ENCODE results near the gene VEZF1. TPM values are rescaled to one million over a fixed set of nuclear protein-coding genes. Genes with fewer than 3 reads are reported as not detected.

Gene VEZF1
- total RNA-seq, 4 donors from 2014 or later, result 45.1 to 50.6 (median 47.6) TPM

- no peak for DNase-seq (ENCODE audit: low spot score)
- no peak for TF ChIP-seq CTCF (IDR thresholded peaks at IDR 0.05)
- no peak for ATAC-seq (ENCODE audit: low FRiP score)
Measured at GRCh38 chr17:57926723-57927047, 61.4 kb downstream of the VEZF1 start.

- TF ChIP-seq CTCF (IDR thresholded peaks at IDR 0.05), result no peak
- no peak for ATAC-seq (ENCODE audit: low FRiP score)
- DNase-seq (ENCODE audit: low spot score), result no peak
Measured at GRCh38 chr17:57925361-57925990, 62.6 kb downstream of the VEZF1 start.

GRCh38 chr17:57924677-57925076 is 63.4 kb downstream of the VEZF1 start:
- ATAC-seq (ENCODE audit: low FRiP score), result no peak
- DNase-seq (ENCODE audit: low spot score), result no peak
- TF ChIP-seq CTCF (IDR thresholded peaks at IDR 0.05), result no peak

Small RNA genes within 50 kb of the gene (small RNA-seq; reads per million reads assigned to genes)
- gene AC015813.4, result not detected

Other genes starting within 250 kb of the VEZF1 start
- not detected for gene CCDC182, start 243.0 kb downstream of the VEZF1 start, total RNA-seq
- gene MRPS23, start 138.2 kb downstream of the VEZF1 start, total RNA-seq, result 10 to 100 TPM in 3 of 4 donors, 1 to 10 TPM in 1; 7.9 to 17.1 (median 15.2) TPM
- 10 to 100 TPM; 17.1 to 25.7 (median 22.1) TPM for gene CUEDC1, start 32.8 kb downstream of the VEZF1 start, total RNA-seq
- 100 to 1,000 TPM; 181 to 274 (median 182) TPM for gene SRSF1, start 19.0 kb upstream of the VEZF1 start, total RNA-seq
- gene DYNLL2, start 95.2 kb upstream of the VEZF1 start, total RNA-seq, result 10 to 100 TPM; 15.8 to 22.5 (median 20.7) TPM
- gene OR4D1, start 160.1 kb upstream of the VEZF1 start, total RNA-seq, result not detected
- gene OR4D2, start 178.7 kb upstream of the VEZF1 start, total RNA-seq, result not detected
- gene EPX, start 204.5 kb upstream of the VEZF1 start, total RNA-seq, result not detected
- gene MKS1, start 231.0 kb upstream of the VEZF1 start, total RNA-seq, result 1 to 10 TPM; 3.7 to 9.9 (median 6.0) TPM